OCI-LY3 (cell line): ENCODE results near the gene EIF1.
"Not testable (repeated sequence)": the region's sequence is repeated elsewhere in the genome, so short reads cannot be mapped to it uniquely, and the experiment has no call there.

Source experiments
- EZH2phosphoT487 ChIP-seq: fragments of 200-600 bp; shearing (Covaris generic); IDR thresholded peaks from 2 replicates; pipeline ENCODE4 v1.6.1; 2018; ENCODE audit warnings: antibody characterized with exemption, mixed run types, low read depth
- TF ChIP-seq, protein P1 (sequence below): fragments of 200-600, 300-600 bp; sonication (generic); IDR thresholded peaks from 2 replicates; pipeline ENCODE4 v1.5.1; 2014; ENCODE audit warnings: antibody characterized with exemption, low read length, low read depth

DNA sequence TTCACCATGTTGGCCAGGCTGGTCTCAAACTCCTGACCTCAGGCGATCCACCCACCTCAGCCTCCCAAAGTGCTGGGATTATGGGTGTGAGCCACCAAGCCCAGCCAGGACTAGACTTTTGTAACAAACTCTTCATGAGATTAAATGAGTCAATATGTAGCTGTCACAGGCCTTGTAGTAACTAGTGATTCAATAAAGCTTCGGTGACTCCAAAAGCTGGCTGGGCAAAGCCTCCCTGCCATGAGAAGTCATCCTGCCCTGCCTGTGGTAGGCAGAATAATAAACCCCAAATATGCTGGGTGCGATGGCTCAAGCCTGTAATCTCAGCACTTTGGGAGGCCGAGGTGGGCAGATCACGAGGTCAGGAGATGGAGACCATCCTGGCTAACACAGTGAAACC is 48.1 kb upstream of the EIF1 start:
- TF ChIP-seq, protein P1, sequence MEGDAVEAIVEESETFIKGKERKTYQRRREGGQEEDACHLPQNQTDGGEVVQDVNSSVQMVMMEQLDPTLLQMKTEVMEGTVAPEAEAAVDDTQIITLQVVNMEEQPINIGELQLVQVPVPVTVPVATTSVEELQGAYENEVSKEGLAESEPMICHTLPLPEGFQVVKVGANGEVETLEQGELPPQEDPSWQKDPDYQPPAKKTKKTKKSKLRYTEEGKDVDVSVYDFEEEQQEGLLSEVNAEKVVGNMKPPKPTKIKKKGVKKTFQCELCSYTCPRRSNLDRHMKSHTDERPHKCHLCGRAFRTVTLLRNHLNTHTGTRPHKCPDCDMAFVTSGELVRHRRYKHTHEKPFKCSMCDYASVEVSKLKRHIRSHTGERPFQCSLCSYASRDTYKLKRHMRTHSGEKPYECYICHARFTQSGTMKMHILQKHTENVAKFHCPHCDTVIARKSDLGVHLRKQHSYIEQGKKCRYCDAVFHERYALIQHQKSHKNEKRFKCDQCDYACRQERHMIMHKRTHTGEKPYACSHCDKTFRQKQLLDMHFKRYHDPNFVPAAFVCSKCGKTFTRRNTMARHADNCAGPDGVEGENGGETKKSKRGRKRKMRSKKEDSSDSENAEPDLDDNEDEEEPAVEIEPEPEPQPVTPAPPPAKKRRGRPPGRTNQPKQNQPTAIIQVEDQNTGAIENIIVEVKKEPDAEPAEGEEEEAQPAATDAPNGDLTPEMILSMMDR = not testable (repeated sequence)
- not testable (repeated sequence) for TF ChIP-seq EZH2phosphoT487
